ENCODE data around the gene AIP.
"Not testable (repeated sequence)": the region's sequence is repeated elsewhere in the genome, so short reads cannot be mapped to it uniquely, and the experiment has no call there.

The AIP gene

DNA sequence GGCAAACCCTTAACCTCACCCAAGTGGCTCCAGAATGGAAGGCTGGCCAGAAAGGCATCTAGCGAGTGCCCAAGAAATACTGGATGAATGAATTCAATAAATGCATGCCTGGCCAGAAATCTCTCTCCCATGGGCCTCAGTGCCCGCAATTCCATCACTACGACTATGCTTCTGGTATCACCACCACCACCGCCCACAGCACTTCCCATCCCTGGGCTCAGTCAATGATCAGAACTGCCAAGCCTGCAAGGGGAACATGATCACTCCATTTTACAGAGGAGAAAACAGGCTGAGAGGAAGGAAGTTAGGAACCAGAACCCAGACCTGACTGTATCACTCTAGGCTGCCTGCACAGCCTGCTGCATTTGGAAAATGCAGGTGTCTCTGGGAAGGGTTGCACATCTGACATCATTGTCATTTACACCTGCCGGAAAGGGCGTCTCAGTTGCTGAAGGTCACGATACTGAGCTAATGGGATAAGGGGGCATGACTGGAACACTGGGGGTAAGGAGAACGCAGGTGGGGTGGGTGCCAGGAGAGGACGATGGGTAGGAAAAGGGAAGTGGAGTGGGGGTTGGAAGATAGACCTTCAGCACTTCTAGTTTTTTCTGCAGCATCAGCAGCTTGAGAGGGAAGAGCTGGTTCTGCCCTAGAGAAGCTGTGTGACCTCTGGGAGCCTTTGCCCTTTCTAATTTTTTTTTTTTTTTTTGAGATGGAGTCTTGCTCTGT is 33.5 kb upstream of the AIP start:
- no peak for DNase-seq

DNA sequence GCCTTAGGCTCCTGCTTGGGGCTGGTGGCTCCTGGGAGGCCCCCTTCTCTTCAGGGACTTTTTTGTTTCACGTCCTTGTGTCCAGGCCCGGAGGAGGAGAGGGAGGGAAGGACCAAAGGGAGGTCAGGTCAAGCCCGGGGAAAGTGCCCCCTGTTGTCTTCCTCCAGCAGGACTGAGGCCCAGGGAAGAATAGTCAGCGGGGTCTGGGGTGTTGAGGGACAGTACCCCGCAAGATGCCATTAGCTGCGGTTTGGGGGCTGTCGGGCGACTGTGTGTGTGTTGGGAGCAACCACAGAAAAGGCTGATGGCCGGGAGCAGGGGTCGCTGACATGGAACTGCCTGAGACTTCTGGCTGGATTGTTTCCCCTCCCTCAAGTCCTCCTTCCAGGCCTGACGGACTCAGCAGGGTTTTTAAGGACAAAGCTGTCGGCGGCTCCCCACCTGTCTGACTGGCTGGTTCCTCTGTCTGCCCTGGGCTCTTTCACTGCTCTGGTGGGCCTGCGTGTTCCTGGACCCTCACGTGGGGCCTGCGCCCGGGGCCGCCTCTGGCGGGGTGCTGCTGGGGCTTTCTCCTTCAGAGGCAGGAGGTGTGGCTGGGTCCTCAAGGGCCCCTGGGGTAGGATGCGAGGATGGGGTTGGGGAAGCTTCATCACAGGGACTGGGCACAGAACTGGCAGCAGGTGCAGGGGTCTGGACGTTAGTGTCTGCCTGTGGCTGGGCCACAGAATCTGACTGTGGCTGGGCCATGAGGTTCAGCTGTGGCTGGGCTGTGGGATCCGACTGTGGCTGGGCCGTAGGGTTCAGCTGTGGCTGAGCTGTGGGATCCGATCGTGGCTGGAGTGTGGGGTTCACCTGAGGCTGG is 31.8 kb upstream of the AIP start:
- DNase-seq: no peak

DNA sequence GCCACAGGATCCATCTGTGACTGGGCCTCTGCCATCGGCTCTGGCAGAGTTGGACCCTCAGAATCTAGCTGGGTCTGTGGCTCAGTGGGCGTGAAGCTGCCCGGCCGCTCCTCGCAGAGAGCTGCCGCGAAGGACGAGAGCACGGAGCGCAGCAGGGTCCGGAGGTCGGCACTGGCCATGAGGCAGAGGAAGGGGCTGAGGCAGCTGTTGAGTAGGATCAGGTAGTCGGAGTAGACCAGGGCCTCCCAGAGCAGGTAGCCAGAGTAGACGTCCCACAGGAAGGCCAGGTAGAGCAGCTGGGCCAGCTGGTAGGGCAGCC is 31.2 kb upstream of the AIP start:
- no peak for DNase-seq

DNA sequence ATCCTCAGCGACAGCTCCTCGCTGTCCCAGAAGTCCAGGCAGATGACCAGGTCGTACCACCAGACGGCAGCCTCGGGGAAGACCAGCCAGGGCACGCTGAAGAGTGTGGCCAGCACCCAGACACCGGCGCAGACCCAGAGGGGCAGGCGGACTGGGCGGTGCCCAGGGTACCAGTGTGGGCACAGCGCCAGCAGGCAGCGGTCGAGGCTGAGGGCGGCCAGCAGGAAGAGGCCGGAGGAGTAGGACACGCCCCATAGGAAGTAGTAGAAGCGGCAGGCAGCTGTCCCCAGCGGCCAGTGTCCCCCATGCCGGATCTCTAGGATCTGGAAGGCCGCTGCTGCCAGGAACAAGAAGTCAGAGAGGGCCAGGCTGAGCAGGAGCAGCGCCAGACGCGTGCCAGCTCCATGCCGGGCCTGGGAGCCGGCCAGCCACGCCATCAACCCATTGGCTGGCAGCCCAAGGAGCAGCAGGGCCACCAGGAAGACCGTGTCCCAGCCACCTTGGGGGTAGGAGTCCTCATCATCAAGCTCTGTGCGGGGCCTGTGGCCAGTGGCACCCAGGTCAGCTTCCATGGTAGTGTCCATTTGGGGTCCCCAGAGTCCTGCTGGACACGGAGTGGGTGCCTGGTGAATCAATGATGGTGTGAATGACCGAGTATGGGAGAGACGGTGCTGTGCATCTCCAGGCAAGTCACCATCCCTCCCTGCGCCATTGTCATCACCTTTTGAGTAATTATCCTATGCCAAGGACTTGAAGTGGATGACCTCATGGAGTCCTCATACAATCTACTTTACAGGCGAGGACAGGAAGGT is 30.5 kb upstream of the AIP start, which contains the start of gene GPR152:
GPR152 (minus strand) TSS at position 589 of the 812 bp plus-strand sequence; CDS start at position 584, 5 bp downstream.
- no peak for DNase-seq

DNA sequence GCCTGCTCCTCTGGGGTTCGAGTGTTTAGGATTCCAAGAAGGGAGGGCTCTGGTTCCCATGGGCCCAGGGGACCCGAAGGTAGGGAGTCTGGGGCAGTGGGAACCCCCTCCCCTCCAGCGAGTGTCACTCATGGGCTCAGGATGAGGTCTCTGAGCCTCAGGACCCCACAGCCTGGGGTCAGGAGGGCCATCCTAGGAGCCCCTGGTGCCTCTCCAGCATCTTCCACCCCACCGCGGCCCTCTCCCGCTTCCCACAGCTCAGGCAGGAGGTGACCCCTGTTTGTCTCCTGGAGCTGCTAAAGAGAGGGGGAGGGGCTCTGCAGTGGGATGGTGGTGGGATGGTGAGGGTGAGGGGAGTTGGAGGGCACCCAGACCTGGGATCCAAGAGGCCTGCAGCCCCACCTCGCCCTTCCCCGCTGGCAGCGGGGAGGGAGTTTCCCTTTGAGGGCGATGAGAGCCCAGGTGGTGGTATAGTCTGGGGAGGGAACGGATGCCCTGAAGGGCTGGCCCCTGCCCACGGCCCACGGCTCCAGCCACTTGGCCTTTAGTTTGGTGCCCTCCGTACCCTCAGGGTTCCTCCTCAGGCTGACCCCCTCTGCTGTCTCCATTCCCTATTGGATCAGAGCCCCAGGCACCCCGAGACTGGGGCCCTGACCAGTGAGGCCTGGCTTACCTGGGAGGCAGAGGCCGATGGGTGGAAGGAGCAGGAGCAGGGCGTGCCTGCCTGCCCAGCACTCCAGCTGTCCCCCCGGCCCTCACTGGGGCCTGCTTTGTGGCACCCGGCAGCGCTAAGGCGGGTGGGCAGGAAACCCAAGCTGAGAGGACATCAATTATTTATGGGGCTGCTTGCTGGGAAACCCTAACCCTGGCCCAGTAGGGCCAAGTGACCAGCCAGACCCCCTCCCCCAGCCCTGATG is 28.8 kb upstream of the AIP start:
- DNase-seq: no peak

DNA sequence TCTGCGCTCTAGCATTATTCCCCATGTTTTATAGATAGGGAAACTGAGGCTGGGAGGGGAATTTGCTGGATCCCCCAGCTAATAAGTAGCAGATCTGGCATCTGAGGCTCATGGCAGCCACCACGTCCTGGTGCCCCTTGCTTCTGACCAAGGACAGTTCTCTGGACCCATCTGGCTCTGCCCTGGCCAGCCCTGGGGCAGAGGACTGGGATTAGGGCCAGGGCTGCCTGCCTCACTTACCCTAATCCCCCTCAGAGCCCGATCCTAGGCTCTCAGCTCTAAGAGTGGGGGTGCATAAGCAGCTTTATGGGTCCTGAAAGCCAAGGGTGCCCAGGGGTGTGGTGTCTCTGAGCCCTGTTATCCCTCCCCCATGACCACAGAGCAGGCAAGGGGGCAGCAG is 27.8 kb upstream of the AIP start, which contains the start of gene CABP4:
CABP4 (plus strand) TSS at position 301 of the 400 bp plus-strand sequence; CDS start at position 371, 70 bp downstream.
- no peak for DNase-seq

DNA sequence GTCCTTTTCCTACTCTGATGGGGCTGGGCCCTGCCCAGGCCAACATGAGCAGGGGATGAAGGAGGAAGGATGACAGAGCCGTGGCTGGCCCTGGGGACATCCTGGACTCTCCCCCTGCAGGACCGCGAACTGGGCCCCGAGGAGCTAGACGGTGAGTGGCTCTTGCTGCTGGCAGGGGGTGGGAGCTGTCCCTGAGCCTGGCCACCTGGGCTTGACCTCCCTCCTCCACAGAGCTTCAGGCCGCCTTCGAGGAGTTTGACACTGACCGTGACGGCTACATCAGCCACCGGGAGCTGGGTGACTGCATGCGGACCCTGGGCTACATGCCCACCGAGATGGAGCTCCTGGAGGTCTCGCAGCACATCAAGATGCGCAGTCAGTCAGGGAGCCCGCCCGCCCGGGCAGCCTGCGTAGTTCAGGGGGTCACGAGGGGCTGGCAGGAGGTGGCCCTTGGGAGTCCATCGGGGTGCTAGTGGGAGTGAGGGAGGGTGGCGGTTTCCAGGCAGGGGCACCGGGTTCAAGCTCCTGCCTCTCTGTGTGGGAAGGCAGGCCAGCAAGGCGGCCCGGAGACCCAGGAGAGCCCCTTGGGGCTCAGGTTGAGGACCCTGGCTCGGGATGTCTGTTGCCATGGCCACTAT is 26.6 kb upstream of the AIP start:
- no peak for DNase-seq

DNA sequence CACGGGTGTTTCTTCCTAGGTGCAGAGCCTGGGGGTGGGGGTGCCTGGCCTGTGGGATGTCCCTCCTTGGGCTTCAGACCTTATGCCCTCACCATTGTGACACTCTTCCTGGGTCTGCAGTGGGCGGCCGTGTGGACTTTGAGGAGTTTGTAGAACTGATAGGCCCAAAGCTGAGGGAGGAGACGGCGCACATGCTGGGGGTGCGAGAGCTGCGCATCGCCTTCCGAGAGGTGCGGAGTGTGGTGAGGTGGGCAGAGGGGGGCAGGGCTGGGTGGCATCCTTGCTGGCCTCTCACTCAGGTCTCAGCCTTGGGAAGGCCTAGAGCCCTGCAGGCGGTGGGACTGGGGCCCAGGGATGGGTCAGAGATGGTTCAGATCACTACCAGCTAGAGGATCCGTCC is 25.4 kb upstream of the AIP start:
- no peak for DNase-seq

DNA sequence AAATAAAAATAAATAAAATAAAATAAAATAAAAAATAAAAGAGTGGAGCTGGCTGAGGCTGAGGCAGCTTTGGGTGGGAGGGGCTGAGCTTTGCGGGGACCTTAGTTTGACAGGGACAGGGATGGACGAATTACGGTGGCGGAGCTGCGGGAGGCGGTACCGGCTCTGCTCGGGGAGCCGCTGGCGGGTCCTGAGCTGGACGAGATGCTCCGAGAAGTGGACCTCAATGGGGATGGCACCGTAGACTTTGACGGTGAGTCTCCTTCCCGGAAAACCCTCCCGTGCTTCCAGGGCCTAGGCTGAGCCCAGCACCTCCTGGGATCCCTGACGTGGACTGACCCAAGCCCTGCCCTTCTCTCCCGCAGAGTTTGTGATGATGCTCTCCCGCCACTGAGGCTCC is 24.6 kb upstream of the AIP start:
- DNase-seq: no peak

DNA sequence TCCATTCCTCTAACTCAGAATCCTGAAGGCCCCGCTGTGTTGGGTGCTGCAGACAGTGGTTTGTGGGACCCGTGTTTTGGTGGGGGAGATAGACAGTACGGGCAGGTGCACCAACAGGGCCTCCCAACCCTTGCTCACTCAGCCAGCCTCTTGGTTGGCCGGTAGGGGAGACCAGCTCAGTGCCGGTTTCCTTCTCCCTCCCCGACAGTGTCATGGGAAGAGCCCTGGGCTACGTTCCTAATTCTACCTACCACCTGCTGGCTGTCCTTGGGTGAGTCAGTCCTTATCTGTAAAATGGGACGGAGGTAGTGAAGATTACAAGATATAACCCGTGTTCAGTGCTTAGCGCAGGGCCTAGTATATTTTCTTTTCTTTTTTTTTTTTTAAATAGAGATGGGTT is 19.6 kb upstream of the AIP start:
- no peak for DNase-seq

DNA sequence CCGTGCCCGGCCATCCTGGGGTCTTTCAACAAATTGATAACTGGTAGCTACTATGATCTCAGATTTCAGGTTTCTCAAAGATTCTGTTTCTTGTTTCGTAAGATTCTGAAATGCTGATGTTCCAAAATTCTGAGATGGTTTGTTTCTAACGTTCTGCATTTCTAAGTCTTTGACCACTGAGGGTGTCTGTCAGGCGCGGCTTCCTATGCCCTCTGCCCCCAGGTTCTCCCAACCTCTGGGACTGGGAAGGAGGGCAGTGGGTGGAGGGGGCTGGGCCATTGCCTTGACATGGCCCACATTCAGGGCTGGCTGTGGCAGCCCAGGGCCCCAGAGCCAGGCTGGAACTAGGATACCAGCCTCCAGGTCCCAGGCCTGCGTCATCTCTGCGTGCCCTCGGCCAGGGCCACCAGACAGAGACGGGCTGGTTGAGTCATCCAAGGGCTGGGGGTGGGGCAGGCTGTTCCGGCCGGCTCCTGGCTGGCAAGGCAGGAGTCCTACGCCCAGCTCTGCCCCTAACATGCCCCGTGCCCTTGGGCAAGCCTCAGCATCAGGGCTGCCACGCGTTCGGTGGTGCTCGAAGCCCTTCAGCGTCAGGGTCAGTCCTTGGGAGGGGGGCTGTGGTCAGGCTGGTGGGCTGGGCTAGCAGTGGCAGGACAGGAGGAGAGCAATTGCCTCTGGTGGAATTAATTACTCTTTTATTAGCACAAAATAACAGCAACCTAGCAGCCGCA is 19.0 kb upstream of the AIP start:
- DNase-seq: no peak

DNA sequence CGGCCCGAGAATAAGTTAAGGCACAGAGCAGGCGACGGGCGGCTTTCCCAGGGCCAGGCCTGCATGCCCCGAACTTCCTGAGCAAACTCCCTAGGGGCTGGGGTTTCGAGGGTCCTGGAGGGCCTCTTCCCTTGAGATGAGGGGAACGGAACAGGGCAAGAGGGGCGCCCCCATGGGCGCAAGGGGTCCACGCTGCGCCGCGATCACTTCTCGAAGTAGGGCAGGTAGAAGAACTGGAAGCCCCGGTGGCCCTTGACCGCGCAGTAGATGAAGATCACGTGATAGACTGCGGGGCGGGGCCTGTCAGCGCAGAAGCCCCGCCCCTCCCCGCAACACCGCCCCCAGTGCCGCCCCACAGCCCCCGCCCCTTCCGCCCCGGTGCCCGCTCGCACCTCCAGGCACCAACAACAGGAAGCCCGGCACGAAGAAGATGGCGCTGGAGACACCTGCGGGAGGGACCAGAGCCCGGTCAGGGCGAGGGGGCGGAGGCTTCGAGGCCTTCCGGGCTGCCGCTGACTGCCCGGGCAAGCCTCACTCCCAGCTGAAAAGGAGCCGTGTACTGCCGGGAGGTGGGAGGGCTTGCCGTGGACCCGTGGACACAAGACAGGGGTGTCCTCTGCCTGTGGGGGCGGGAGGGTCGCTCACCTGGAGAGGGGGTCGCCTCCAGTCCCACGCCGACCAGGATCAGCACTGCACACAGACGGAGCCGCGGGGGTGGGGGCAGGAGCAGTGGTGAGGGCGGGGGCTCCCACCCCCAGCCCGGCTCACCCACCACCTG is 18.2 kb upstream of the AIP start:
- peak; percentile 90 for DNase-seq

DNA sequence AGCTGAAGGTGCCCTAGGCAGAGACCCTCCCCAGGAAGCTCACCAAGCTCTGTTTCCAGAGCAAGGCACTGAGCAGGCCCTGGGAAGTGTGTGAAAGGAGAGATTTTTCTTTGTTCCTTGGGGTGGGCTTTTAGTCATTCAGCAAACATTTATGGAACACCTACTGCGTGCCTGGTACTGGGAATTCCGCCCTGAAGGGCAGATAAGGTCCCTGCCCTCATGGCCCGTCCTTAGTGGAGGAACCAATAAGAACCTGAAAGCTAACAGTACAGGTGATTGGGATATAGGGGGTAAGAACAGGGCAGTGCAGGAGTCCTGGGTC is 17.7 kb upstream of the AIP start:
- DNase-seq: no peak

DNA sequence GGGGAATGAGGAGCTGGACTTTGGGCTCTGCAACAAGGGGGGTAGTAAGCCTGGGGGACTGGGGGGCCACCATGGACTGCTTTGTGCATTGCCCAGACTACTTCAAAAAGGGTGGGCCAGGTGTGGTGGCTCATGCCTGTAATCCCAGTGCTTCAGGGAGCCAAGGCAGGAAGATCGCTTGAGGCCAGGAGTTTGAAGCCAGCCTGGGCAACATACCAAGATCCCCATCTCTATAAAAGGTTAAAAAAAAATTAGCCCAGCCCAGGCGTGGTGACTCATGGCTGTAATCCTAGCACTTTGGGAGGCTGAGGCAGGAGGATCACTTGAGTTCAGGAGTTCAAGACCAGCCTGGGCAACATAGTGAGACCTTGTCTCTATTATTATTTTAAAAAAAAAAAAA is 17.3 kb upstream of the AIP start:
- DNase-seq: not testable (repeated sequence)

DNA sequence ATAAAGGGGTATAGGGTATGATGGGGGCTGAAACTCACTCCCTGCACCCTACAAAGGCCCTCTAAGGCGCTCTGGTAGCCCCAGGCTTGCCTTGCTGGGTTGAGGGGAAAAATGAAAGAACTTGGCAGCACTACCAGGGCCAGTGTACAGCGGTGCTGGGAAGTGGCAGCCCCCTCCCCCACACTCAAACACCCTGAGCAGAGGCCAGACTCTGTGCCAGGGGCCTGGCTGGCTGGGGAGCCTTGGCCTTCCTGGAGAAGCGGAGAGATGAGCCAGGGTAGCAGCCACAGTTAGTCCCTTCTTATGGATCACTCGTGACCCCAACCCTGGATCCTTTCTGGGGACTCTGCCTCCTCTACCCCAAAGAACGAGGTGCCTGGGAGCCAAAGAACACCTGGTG is 16.5 kb upstream of the AIP start:
- DNase-seq: no peak

DNA sequence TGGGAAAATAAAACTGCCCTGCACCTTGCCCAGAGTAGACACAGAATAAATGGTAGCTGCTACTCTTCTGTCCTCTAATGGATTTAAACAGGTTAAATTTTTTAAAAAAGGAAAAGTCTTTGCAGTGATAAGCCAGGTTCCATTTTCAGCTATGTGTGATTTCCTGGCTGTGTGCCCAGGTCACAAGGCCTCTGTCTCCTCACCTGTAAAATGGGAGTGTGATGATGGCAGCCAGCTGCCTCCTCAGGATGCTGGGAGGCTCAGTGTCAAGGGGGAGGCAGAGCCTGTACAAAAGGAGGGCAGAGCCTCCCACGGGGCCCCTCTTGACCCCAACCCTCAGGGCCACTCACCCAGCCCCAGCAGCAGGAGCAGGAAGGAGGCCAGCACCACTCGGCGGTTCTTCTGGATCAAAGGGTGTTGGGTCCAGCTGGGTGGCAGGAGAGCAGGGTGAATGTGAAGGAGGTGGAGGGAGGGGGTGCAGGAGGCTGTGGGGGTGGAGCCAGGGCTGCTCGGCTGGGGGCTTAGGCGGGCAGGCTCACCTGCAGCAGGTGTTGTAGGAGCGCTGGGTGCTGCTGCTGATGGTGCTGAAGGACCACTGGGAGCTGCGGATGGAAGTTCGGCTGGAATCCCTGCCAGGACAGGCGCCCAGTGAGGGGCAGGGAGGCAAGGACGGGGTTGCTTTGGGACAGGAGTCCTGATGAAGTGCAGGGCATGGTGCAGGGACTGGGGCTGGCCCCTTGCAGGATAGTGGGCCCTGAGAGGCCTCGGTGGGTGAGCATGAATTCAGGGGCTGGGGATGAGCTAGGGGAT is 15.7 kb upstream of the AIP start:
- no peak for DNase-seq

DNA sequence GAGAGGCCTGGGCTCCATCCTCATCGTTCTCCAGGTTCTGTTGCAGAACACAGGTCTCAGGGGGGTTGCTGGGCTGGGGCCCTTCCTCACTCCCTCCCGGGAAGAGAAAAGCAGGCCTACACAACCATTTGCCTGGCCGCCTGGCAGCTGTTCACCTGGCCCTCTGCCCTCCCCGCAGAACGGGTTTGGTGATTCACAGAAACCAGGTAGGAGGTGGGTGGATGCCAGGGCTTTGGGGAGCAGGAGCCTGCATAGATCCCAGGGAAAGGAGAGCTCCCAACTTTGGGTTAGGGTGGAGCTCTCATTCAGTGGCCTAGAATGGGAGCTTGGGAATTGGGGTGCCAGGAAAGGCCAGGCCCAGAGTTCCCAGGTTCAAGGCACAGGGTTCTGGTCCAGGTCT is 14.8 kb upstream of the AIP start:
- no peak for DNase-seq

DNA sequence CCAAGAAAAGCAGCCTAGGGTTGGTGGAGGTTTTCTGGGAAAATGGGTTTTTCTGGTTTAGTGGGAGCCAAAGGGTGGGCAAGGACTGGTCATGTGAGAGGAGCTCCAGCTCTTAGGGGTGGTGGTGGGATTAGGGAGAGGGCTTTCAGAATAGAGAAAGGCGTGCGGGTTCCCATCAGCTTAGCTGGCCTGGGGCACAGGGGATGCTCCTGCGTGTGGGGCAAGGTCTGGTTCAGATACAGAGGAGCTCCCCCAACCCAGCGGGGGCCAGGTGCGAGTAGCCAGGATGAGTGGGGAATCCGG is 14.4 kb upstream of the AIP start:
- DNase-seq: no peak

DNA sequence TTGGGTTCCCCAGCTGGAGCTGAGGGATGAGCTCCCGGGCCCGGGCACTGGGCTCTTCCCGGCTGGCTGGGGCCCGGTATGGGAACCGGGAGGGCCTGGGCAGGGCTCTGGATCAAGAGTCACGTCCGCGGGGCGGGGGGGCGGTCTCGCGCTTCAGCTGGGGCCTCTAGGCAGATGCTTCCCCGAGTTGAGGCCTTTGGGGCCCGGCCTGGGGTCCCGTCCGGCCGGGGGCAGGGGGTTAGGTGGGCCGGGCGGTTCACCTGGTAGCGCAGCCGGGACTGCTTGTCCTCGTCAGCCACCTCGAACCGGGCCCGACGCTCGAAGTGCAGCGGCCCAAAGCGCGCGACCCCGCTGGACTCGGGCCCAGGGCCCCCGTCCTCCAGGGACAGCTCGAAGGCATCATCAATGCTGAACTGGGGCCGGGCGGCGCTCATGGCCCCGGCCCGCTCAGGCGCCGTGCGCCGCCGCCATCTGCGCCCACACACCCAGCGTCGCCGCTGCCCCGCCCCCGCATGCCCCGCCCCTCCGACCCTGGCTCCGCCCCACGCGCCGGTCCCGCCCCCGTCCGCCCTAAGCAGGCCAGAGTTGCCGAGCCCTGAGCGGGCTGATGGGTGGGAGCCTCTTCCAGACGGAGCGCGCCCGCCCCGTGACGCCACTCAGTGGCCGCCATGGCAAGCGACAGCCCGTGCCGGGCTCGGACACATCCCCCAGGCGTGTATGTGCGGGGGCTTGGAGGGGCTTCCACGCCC is 13.9 kb upstream of the AIP start, which contains the start of gene TMEM134:
TMEM134 (minus strand) TSS at position 493 of the 749 bp plus-strand sequence; CDS start at position 434, 59 bp downstream.
- DNase-seq: peak; percentile 89

Data from effector CD4-positive, alpha-beta T cell (primary cell).